NCI-H446 (cell line): ENCODE data around the gene TRMT44.

Experiments
- DNase-seq, 2 experiments: peaks; one replicate each; lab custom pipeline; 2025; lab: John Stamatoyannopoulos, UW

Gene TRMT44

GRCh38 chr4:8434251-8435073 is 6.1 kb upstream of the TRMT44 start:
- DNase-seq: no peak

DNA sequence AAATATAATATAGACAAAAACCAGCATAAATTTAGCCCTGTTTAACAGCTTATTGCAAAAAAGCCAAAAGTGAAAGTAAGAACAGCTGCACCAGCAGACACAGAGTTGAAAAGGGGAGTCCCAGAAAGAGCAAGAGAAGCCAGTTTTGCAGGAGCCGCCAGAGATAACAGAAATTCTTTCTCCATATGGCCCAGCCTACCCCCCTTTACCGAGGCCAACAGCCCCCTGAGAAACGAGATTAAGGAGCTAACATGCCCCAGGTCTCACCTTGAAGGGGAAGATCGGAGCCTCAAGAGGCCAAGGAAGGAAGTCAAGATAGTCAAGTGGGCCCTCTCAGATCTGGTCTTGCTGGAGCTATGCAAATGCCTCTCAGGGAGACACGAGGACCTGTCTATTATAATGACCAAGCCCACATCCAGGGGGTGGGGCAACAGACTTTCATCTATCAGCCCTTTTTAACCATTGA is 4.9 kb upstream of the TRMT44 start:
- no peak for DNase-seq

GRCh38 chr4:8437281-8437680 is 3.3 kb upstream of the TRMT44 start:
- no peak for DNase-seq

- DNase-seq: no peak
Measured at GRCh38 chr4:8438743-8439142, 1.8 kb upstream of the TRMT44 start.

GRCh38 chr4:8439168-8439567 is 1.4 kb upstream of the TRMT44 start:
- DNase-seq: no peak

- no peak for DNase-seq
Measured at GRCh38 chr4:8439914-8440491, 574 bp upstream of the TRMT44 start.

DNA sequence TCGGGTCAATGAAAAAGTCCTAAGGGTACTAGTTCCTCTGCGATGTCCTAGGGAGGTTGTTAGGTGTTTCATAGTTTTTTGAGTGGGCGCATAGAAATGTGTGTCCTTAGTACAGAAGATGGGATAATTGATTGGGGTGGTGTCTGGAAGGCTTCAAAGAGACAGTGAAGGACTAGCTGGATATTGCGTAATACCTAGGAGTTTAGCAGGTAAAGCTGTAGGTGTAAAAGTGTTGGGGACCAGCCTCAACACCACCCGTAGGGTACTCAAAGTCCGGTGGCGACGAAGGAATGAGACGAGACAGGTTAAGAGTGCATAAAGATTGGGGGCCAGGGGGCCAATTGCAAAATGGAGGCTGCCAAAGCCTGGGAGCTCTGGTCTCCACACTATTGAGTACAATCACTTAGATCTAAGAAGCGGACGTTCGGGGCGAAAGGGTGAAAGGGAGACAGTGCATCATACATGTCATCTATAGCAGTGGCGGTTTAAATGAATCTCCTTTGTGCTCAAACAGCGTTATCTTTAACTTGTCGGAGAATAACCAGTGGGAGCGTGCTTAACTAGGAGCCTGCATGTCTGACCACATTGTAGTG is 1.0 kb downstream of the TRMT44 start:
- DNase-seq: no peak

- DNase-seq: no peak
Measured at GRCh38 chr4:8442596-8443358, 2.2 kb downstream of the TRMT44 start.

DNA sequence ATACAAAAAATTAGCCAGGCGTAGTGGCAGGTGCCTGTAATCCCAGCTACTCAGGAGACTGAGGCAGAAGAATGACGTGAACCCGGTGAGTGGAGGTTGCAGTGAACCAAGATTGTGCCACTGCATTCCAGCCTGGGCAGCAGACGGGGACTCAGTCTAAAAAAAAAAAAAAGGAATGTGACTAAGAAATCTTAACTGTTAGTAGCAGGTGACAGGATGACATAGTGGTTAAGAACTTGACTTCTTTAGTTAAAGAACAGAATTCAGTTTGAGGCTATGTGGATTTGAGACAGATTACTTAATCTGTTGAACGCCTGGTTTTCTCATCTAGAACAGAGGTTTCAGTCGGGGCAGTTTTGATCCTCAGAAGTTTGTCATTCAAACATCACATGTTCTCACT is 3.2 kb downstream of the TRMT44 start:
- DNase-seq: no peak

DNA sequence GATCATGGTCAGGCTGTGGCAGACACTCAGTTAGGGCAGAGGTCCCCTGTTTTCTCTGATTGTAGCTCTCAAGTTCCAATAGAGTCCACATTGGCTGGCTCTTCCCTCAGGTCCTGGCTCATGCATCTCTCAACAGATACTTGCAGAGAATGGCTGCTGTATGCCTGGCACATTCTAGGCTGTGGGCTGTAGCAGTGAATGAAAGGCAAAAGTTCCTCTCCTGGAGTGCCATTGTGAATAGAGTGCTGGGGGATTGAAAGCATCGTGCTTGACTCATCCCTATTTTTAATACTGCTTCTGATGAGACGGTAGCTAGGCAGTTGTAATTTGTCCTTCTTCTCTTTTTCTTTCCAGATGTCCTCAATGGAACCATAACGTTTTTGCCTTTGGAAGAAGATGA is 5.5 kb downstream of the TRMT44 start:
- DNase-seq: no peak

DNA sequence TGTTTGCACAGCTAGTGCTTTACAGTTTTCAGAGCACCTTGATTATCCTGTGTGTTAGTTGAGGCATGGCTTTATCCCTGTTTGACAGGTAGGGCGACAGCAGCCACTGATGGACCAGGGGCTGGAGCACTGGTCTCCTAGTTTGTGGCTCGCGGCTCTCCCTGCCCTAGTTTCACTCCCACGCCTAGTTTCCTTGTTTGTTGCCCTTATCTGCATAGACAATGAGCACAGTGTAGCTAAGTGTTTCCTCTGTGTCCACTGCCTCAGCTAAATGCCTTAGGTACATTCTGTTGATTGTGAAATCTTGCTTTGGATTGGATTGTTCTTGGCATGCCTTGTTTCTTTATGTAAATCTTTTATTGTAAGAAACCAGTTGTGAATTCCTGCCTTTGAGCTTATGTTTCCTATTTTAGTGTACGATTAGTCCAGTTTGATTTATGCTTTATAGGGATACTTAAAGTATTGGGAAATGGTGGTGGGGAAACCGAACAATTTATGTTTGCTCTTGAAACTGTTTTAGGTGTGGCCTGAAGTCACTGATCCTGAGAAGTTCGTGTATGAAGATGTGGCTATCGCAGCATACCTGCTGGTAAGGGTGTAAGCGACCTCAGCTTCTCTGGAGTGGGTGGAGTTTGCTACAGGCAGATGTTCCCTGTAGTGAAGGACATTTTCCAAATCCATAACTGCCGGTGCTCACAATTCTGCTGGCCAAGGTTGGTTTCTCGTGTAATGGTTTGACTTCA is 11.0 kb downstream of the TRMT44 start:
- DNase-seq: no peak

- DNase-seq: no peak
Measured at GRCh38 chr4:8453957-8454356, 13.4 kb downstream of the TRMT44 start.

DNA sequence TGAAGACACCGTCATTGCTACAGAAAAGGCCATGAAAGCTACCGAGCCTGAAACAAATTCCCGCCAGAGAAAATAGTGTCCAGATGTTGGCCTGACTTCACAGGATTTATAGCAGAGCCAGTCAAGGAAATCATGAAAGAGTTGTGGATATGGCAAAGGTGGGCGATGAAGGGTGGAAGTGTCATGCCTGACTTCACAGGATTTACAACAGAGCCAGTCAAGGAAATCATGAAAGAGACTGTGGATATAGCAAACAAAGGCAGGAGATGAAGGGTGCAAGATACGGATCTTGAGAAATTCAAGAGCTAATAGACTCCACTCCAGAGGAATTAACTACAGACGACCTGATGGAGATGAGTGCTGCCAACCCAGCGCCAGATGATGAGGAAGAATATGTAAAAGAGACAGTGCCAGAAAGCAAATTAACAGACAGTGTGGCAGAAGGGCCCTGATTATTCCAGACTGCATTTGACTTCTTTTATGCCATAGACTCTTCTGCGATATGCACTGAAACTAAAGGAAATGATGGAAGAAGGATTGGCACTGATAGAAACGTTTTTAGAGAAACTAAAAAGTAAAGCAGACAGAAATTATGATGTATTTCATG is 17.2 kb downstream of the TRMT44 start:
- DNase-seq: no peak

DNA sequence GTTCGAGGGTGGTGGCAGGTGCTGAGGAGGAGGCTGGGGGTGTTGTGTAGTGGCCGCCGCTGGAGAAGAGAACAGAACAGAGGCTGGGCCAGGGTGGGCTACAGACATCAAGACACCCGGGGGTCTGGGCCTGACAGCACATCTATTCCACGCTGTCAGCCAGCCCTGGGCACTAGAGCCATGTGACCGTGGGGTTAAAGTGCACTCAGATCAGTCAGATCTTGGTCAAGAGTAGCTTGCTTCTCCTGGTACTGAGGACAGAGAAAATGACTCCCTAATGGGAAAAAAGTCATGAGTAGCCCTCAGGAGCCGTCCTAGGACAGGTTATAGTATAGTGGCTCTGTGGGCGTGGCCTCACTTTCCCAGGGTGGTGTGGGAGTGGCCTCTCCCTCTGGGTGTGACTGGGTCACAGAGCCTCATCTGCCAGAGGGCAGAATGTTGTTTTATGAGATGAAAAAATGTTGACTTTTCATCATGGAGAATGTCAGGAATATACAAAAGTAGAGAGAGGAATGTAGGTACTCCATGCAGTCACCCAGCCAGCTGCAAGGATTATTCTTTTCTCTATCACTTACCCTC is 19.4 kb downstream of the TRMT44 start:
- DNase-seq: no peak

DNA sequence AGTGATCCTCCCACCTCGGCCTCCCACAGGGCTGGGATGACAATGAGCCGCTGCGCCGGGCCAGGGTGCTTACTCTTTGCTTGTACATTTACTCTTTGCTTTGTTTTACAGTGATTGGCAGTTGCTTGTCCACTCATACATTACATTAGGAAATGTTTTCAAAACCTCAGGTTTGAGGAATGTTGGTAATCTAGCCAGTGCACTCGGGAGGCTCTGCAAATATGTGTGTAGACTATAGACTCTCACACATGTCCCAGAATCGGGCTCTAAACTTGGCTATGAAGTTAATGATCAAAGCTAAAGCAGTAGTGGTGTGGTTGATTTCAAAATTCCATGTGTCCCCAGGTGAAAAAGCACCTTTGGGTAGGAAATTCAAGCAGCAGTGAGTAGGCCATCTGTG is 20.5 kb downstream of the TRMT44 start:
- DNase-seq: no peak

DNA sequence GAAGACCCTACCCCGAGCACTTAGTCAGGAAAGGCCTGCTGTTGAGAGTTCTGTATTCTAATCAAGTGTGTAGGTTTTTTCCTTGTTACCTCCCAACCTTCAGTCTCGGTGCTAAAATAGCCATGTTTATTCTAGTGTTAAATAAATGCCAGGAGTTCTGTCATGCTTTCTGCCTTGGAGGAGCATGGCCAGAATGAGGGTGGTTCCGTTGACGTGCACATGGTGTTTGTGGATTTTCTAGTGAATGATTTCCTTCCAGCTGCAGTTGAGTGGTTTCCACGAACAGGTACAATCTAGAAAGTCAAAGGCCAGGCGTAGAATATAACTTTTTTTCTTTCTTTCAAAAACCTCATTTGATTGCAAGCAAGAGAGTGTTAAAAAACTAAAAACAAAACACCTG is 21.0 kb downstream of the TRMT44 start:
- no peak for DNase-seq

GRCh38 chr4:8463811-8464210 is 23.2 kb downstream of the TRMT44 start:
- no peak for DNase-seq

DNA sequence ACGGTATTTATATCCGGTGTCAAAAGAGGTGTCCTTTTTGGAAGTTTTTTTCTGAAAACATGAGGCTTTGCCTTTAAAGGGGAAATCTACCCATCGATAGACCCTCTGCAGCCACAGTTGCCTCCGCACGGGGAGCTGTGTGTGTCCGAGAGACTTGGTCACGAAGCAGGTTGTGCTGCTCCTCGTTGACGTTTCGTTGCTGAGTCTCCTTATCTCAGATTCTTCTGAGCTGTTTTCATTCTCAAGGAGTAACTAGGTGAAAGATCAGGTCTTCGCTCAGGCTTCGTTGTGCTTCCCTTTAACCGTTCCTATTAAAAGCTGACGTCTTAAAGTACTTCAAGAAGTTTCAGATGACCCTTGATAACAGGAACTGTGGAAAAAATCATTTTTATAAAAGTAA is 23.8 kb downstream of the TRMT44 start:
- DNase-seq: no peak

DNA sequence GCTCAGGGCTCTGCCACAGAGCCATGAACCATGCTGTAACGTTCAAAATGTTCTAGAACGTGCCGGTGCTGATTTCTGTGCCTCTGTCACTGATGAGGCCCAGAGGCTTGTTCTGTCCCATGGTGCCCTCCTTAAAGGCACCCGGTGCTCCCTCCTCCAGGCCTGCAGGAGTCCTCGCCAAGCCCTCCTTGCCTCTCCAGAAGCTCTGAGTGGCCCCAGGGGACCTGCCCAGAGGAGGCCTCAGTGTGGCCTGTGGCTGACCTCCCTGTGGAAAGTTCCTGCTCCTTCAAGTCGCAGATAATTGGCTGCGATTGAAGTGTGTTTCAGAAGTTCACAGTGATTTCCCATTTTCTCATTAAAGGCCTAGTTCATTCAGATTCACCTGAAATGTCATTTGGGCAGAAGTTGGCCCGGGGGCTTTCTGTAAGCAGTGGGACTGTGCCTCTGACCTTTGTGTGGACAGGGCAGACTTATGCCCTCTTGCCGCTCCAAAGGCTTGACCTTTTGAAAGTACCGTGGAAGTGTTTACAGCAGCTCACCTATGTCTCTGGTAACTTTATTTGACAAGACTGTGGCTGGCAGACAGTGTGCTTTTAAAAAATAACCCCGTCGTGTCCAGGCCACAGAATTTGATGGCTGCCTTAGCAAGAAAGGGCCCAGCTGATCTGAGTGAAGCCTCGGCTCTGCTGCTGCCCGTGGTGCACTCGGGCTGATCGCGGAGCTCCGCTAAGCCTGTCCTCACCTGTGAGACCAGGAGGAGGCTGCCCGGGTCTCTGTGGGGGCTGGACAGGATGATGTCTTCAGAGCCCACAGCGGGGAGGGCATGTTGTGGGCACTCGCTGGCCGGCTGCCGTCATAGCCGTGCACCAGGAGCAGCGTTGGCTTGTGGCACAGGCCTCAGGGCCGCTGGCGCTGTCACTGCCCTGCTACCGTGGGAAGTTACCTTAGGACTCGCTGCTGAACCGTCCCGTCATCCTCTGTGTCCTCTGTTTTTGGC is 25.3 kb downstream of the TRMT44 start:
- DNase-seq: no peak

- DNase-seq: no peak
Measured at GRCh38 chr4:8467016-8467415, 26.4 kb downstream of the TRMT44 start.
